ENCODE data around the gene RBKS. TPM values are rescaled to one million over a fixed set of nuclear protein-coding genes. Genes with fewer than 3 reads are reported as not detected.
A peak's percentile ranks its signal among the peaks of the same experiment; 100 is the strongest.

The RBKS gene
- total RNA-seq: 0.67 and 0.79 TPM in 2 replicates

DNA sequence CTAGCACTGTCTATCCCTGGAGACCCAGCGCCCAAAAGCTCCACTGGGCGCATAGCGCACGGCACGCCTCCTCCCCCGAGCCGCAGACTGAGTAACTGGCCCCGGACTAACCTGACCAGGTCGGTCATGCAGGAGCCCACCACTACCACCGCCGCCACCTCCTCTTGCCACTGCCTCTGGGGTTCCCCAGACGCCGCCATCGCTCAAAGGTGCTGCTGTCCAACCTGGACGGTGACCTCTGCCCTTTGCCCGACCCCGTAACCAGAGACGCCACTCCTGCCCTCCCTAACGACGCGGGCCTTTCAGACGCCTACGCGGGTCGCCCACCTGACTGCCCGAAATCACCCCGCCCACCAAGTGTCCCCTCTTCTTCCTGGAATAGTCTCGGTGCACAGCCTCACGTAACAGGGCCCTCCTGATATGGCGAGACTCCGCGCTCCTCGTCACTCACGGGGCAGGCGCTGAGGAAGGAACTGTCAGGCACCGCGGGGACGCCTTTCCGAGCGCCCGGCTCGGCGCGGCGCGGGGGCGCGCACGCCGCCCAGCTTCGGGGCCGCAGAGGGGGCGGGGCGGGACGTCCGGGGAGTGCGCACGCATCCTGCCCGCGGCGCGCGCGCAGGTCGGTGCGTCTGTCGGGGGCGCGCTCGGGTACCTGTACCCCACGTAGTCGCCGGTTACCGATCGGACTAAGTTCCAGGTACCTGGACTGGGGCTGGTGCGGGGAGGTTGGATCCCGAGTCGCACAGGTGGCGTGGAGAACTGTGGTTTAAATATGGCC is at the start of gene RBKS, which contains the start of gene BABAM2:
Gene RBKS (minus strand): TSS at position 242 of the 778 bp plus-strand sequence. CDS start 42 bp downstream, at position 200.
Gene BABAM2 (plus strand): TSS at position 584 of the 778 bp plus-strand sequence. CDS start 3,828 bp downstream, outside the sequence.
- no peak for DNase-seq (ENCODE audit: low read depth, low spot score)

DNA sequence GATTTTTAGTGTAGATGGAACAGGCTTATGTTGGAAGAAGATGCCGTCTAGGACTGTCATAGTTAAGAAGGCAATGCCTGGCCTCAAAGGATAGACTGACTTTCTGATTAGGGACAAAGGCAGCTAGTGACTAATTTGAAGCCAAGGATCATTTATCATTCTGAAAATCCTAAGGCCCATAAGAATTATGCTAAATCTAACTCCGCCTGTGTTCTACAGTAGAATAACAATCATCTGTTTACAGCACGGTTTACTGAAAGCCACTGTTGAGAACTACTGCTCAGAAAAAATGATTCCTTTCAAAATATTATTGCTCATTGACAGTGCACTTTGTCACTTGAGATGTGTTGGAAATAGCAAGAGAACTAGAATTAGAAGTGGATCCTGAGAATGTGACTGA is 44.8 kb upstream of the RBKS start:
- DNase-seq (ENCODE audit: low read depth, low spot score): no peak

DNA sequence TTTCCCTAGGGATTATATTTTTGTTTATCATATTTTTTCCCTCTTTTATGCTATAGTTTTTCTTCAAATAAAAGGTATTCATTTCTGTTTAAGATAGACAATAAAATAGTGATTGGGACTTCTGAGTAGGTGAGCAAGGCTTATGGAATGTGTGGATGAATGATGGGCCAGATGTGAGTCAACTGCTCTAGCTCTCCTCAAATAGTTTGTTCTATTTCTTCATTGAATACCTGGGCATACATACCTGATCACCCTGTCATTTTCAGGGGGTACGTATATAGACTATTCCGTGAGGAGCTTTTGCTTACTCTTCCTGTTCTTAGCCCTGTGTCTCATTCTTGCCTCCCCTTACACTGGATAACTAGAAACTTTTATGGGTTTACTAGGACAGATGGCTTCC is 42.2 kb upstream of the RBKS start:
- no peak for DNase-seq (ENCODE audit: low read depth, low spot score)

DNA sequence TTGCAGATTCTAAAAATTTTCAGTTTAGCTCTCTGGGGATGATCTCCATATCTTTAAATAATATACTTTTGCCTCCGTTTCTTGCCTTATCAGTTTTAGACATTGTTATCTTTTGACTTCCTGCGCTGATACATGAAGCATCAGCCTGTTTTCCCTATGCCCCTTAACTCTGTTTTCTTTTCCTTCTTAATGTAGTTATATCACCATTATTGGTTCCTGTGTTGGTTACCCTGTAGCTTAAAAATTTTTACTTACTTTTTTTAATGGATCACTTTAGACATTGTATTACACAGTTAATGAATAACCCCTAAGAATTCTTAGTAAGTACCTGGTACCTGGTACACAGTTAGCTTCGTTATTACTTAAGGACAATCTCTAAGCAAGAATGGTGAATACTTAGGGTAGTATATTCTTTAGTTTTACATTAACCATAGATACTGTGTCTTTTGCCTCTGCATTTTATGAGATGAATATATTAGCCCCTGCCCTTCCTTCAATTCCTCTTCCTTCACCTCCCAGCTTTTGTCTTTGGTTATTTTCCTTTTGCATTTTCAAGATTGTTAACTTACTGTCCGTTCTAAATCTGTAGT is 41.3 kb upstream of the RBKS start:
- no peak for DNase-seq (ENCODE audit: low read depth, low spot score)

DNA sequence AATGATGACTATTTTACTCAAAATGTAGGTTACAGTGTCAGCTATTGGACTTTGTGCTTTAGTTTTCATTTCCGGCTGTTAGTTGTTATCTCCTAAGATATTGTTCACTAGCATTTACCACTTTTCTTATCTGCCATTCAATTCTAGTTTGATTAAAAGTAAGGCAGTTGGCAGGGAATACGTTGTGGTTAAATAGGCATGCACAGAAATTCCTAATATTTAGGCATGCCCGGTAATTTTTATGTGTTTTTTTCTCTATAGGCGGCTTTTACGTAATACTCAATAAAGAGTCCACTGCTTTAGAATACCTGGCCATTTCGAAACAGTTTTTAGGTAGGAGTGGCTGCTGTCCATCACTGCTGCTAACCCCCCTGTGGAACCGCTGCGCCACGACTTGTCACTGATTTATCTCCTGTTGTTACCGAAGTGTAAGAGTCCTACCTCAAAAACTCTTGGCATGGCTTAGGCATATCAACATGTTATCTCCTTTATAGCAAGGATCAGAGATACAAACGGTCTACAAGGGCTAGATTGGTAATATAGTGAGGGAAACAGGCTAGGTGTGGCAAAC is 39.8 kb upstream of the RBKS start:
- no peak for DNase-seq (ENCODE audit: low read depth, low spot score)

DNA sequence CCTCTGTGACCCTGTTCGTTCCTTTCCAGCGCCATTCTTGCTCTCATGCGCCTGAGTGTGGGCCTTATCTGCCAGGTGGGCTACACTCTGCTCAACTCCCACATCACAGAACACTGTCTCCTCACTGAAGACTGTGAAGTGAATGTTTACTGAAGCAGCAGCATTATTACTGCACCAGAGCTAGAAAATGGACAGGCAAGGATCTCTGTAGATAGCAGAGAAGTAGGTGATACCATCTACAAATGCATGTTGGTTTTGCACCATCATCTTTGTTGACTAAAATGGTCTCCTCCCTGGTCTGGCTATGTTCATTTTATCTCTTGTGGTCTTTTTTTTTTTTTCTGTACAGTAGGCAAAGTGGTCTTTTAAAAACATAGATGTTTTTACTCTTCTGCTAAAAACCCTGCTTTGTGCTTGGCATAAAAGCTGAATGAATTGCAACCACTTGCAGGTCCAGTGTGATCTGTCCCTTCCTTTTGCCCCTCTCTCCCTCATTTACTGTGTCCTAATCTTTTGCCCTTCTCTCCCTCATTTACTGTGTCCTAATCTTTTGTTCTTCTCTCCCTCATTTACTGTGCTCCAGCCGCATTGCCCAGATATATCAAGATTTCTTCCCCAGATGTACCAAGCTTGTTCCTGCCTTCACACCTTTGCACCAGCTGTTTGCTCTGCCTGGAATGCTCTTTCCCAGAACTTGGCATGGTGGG is 35.7 kb upstream of the RBKS start:
- DNase-seq (ENCODE audit: low read depth, low spot score): no peak

DNA sequence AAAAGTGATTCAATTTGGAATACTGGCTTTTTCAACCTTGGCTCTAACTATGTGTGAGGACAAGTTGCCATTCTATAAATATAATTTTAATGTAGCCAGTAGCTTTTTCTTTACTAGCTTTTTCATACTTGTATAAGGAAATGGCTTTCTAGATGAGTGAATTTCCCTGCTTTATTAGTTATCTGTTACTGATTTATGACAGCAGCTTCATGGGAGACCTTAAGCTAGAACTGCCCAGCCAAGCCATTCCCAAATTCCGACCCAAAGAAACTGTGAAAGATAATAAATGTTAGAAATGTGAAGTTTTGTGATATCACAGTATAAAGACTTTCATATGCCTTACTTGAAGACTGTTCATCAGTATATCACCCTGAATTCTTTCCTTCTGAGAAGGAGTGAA is 32.7 kb upstream of the RBKS start:
- DNase-seq (ENCODE audit: low read depth, low spot score): no peak

DNA sequence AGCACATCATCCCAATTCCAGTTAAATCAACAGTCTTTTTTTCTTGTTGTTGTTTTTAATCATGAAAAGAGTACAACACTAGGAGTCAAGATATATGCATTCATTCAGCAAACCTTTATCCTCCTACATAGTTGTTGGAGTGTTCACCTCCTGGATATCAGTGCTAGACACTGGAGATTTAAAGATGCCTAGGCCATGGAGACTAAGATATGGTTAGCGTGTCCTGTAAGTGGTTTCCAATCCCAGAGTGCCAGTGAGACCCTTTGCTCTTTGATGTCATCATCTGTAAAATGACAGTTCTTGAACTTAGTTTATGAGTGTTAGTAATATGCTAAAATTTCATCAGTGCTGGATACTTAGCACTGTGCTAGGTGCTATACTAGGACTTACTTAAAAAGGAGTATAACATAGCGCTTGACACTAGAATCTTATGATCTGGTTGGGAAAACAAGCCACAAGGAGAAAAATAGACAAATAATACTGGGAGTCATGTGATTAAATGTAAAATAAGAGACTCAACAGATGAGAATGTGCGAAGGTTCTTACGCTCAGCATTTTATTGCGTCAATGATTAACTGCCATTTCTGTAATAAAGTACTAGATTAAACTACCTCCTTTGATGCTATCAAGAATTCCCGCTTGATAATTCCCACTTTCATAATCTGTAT is 31.8 kb upstream of the RBKS start:
- no peak for DNase-seq (ENCODE audit: low read depth, low spot score)

DNA sequence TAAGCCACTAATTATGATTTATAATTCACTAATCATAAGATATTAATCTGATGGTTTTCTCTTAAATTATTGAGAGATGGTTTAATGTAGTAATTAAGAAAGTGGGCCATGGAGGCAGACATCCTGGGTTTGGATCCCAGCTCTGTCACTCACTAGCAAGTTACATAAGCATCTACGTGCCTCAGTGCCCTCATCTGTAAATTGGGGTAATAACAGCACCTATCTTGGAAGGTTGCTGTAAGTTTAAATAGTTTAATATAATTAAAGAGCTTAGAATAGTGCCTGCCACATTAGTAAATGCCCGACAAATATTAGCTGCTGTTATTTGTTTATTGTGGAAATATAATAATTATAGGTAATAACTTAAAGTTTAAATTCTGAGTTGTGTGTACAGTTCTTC is 31.2 kb upstream of the RBKS start:
- DNase-seq (ENCODE audit: low read depth, low spot score): no peak

DNA sequence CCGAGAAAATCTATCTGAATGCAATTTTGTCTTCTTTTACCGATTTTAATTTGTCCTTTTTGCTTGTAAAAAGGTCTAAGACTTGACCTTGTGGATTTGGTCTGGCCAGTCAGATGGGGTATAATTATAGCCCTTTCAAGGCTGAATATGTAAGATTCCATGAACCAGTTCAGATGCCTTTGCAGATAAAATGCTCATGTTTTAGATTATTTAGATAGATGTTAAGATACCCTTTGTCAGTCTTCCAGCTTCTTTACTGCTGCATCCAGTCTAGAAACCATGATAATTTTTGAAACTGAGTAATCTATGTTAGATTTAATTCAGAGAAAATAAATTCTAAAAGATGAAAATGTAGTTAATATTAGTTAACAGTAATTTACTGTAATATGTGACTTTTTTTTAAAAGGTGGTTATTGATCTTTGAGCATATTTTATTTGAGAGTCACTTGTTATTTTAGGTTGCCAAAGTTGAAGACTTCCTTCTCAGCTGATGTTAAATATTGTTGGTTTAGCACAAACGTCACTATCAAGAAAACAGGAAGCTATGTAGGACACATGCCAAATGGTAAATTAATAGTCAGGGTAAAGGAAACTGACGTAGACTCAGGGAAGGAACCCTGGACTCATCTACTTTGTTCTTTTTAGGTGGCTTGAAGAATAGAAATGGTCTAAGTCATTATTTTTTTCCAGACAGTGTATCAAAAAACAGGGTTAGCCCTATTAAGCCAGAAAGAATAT is 30.1 kb upstream of the RBKS start:
- DNase-seq (ENCODE audit: low read depth, low spot score): peak; percentile 87

DNA sequence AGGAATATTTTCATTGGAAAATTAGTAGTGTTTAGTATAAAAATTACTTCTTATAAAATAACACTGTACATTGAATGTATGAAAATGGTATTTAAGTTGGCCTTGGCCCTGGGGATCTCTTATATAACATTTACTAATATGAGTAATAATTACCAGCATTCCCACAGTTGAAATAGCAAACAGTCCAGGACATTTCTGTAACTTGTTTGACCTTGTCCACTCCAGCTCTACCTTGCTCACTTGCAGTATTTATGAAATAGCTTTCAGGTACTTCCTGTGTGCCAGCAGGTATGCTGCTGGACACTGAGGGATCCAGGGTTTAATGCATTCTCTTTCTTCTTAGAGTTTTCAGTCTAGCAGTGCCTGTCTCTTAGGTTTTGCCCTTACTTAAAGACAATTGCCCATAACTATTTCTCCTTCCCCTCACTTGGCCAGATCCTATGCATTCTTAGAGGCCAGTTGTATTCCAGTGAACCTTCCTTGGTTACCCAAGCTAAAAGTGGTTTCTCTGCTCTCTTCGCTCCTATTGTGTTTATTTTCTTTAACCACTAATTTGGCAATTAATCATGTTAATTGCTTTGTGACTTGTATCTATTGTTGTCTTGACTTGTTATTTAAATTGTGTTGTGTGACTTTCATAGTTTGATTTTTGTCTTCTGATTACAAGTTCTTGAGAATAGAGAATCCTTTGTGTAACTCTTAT is 26.3 kb upstream of the RBKS start:
- DNase-seq (ENCODE audit: low read depth, low spot score): no peak

DNA sequence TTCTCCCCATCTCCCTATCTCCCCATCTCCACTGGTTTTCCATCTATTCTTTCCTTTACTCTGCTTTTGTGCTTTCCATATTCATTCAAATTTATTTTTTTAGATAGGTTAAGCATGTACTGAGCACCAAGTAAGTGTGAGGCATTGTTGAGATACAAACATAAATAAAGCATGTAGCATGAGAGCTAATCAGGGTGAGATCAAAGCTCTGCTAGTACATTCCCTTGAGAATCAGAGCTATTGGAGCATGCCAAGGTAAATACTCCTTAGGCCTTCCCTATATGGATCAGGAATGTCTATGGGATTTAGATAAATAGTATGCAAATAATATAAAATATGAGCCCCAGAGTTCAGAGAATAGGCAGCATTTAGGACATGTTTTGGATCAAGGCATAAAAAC is 25.7 kb upstream of the RBKS start:
- DNase-seq (ENCODE audit: low read depth, low spot score): no peak

DNA sequence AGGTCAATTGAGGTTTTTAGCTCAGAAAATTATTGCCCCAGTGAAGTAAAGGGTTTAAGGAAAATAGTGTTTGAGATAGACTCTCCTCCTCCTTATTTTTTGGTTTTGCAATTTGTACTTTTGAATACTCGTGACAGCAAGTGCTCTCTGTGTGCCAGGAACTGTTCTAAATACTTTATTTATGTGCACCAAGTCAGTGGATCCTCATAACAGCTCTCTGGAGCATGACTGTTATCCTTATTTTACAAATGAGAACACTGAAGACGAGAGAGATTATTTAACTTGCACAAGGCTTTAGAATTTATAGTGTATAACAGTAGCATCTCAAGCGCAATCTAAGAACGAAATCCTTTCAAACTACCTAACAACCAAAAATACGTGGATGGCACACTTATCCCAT is 25.0 kb upstream of the RBKS start:
- no peak for DNase-seq (ENCODE audit: low read depth, low spot score)

DNA sequence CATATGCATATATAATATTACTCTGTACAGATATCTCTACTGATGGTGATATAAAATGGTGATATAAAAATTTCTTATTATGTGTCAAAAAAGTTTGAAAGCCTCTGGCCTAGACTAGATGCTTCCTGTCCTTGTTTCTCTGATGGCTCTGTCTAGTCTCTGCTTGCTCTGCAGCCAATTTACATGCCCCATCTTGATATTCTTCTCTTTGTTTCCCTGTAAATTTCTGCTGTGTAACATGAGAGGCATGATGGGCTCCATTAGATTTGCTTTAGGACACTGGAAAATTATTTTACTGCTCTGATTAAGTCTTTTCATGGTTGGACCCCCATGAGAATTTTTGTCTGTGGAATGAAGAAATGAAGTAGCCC is 24.6 kb upstream of the RBKS start:
- no peak for DNase-seq (ENCODE audit: low read depth, low spot score)

DNA sequence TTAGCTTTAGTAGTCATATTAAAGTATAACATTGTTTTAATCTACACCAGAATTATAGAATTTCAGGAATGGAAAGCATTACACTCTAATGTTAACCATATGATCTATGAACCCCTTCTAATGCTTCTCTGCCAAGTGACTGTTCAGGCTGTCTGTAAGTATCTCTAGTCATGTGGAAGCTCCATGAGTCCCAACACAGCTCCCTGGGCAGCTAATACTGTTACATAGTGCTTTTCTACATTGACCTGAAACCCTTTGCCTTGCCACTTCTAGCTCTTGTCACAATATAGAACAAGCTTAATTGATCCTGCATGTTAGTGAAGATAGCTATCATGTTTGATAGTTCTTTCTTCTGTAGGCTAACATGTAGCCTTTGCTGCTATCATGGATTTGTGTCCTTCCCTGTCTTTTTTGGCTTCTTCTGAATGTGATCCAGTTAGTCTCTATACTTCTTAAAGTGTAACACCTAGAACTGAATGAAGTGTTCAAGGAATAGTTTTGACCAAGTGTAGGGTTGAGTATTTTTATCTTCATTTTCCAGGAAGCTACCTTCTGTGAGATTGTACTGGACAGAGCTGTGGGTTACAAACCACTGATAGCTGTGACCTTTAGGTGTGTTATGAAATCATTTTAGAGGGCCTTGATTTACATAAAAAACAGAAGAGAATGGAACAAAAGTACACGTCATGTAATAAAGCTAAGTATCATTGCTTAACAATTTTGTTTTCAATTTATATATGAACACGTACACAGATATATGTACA is 24.0 kb upstream of the RBKS start:
- no peak for DNase-seq (ENCODE audit: low read depth, low spot score)

DNA sequence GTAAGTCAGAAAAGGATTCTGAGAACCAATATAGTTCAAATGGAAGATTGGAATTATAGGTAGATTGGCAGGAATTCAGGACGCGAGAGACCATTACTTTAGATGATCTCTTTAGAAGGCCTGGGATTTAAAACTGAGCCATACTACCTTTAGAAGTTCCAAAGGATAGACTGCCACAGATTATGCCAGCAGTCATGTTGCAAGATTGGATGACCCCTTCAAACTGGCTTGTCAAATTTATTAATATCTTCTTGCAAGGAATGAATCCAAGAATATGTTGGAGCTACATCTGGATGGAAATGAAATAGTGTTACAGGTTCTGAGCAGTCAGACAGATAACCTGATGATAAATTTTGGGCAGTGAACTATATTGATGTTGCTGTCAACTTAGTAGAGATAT is 22.3 kb upstream of the RBKS start:
- no peak for DNase-seq (ENCODE audit: low read depth, low spot score)

DNA sequence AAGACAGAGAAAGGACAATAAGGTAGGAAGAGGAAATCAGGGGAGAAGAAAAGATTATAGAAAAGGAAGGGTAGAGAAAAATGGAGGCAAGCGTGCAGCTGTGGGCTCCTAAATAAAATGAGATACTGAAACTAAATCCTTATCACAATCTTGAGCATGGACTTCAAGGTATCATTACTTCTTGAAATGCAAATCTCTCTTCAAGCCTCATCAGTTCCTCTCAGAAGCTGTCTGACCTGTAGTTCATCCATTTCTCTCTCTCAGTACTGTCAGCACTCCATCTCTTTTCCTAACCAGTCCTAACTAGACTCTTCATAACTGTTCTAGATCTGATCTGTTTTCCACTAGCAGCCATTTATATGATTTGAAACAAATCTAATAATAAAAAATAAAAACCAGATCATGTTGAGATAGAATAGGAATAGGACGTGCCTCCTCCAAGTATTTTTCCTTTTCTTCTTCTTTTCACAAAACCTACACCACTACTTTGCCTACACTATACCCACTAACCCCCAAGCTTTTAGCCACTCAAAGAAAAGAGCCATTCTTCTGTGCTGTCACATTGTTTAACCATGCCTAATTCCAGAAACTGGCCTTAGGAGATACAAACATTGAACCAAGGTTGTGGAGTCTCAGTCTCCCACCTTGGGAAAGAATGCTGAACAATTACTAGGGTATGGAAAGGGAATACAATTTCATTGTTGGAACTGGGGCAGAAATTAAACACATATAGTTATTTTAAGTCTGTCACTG is 21.4 kb upstream of the RBKS start:
- no peak for DNase-seq (ENCODE audit: low read depth, low spot score)

DNA sequence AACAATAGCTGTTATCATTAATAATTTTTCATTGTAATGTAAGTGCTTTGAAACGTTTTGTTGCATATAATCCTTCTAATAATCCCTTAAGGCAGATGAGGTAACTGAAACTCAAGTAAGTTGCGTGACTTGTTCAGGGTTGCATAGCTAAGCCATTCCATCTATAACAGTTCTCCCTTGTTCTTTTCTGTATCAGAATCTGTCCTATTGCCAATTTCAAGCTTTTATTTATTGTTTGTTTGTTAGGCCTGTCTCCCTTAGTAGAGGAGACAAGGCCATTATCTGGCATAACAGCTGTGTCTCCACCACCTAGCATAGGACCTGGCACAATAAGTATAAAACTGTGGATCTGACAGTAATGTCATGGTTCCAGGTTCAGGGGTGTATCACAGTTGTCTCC is 19.7 kb upstream of the RBKS start:
- DNase-seq (ENCODE audit: low read depth, low spot score): no peak

DNA sequence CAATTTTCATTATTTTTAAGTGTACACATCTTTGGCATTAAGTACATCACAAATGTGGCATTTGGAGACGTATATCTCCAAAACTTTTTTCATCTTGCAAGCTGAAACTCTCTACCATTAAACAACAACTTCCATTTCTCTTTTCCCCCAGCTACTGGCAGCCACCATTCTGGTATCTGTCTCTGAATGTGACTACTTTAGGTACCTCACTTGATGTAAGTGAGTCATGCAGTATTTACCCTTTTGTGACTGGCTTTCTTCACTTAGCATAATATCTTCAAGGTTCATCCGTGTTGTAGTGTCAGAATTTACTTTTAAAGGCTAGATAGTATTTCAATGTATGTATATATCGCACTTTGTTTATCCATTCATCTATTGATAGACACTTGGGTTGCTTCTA is 17.4 kb upstream of the RBKS start:
- DNase-seq (ENCODE audit: low read depth, low spot score): no peak
